NT2/D1 (cell line): ENCODE measurements around the gene OR2A14.
"Not testable (repeated sequence)": the region's sequence is repeated elsewhere in the genome, so short reads cannot be mapped to it uniquely, and the experiment has no call there.

Experiments used
- DNase-seq: peaks from one replicate; pipeline ENCODE4 v3.0.0-alpha.2; 2011; ENCODE audit warnings: low read depth, low spot score
- H3K27me3 ChIP-seq: 2 replicates; pipeline ENCODE4 v1.6.0; 2011; ENCODE audit warnings: mild to moderate bottlenecking; ENCODE audit not compliant: insufficient read length, insufficient read depth
- H3K36me3 ChIP-seq: 2 replicates; pipeline ENCODE4 v1.6.1; 2011; ENCODE audit warnings: mild to moderate bottlenecking, low read length, mixed read lengths; ENCODE audit not compliant: insufficient read depth, insufficient read length
- H3K4me1 ChIP-seq: 2 replicates; pipeline ENCODE4 v1.5.1; 2011; ENCODE audit not compliant: insufficient read depth, insufficient read length
- H3K4me3 ChIP-seq: 2 replicates; pipeline ENCODE4 v1.5.1; 2011; ENCODE audit warnings: low read depth; ENCODE audit not compliant: insufficient read length
- H3K9ac ChIP-seq: 2 replicates; pipeline ENCODE4 v1.6.0; 2011; ENCODE audit warnings: low read depth; ENCODE audit not compliant: insufficient read length
- H3K9me3 ChIP-seq: 2 replicates; pipeline ENCODE4 v1.5.1; 2011; ENCODE audit warnings: mild to moderate bottlenecking, low read length; ENCODE audit not compliant: insufficient read depth
- SUZ12 ChIP-seq: IDR thresholded peaks from 2 replicates; pipeline ENCODE4 v1.6.1; 2011; ENCODE audit not compliant: insufficient read length, insufficient read depth; ENCODE audit errors: extremely low read depth
- YY1 ChIP-seq: IDR thresholded peaks from 2 replicates; pipeline ENCODE4 v1.6.1; 2011; ENCODE audit not compliant: insufficient read length, insufficient read depth
- ZNF274 ChIP-seq: IDR thresholded peaks from 2 replicates; pipeline ENCODE4 v1.6.1; 2011; ENCODE audit warnings: mild to moderate bottlenecking, low read depth, low read length

Gene OR2A14

DNA sequence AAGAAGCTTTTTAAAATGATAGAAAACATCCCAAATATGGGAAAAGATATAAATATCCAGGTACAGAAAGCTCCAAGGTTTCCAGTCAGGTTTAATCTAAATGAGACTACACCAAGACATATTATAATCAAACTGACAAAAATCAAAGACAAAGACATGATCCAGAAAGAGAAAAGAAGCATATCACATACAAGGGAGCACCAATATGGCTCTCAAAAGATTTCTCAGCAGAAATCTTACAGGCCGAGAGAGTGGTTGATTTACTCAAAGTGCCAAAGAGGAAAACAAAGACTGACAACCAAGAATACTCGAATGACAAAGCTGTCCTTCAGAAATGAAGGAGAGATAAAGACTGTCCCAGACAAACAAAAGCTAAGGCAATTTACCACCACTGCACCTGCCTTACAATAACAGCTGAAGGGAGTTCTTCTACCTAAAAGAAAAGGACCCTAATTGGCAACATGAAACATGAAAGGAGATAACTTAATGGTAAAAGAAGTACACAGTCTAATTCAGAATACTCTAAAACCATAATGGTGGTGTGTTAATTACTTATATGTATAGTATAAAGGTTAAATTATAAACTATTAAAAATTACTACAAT, 25.4 kb downstream of the OR2A14 start:
- no peaks in the 10 kb centered on the region for H3K27me3 ChIP-seq
- H3K9ac ChIP-seq: no peak overlapping the region
- DNase-seq: no peak
- no peaks in the 10 kb centered on the region for H3K4me1 ChIP-seq
- H3K36me3 ChIP-seq: no peaks in the 10 kb centered on the region
- TF ChIP-seq ZNF274 (no peak), YY1 (no peak), SUZ12 (no peak)
- H3K4me3 ChIP-seq: no peak overlapping the region
- peaks cover 27% of the 10 kb centered on the region for H3K9me3 ChIP-seq

GRCh38 chr7:144158861-144159260, 35.9 kb downstream of the OR2A14 start:
- H3K27me3 ChIP-seq: no peaks in the 10 kb centered on the region
- no peaks in the 10 kb centered on the region for H3K4me1 ChIP-seq
- H3K4me3 ChIP-seq: no peak overlapping the region
- H3K9me3 ChIP-seq: no peaks in the 10 kb centered on the region; the same call in 1 of the 2 replicates
- DNase-seq: no peak
- no peak for TF ChIP-seq YY1
- H3K9ac ChIP-seq: no peak overlapping the region
- no peaks in the 10 kb centered on the region for H3K36me3 ChIP-seq

DNA sequence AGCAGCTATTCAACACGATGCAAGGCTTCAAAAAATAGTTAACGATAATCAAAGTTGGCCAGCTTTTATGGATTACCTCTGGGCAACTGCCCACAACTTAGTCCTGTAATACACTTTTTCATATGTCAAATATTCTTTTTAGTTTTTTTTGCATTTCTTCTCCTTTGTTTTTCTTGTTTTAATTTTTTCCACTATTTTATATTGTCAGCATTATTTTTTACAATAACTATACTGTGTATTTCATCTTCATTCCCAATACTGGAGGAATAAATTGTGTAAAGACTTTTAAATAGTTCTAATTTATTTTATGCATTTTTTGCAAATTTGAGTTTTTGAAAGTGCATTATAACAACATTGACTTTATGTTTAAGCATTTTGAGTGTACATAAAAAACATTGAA, 41.8 kb downstream of the OR2A14 start:
- Histone ChIP-seq H3K4me3 (no peak overlapping the region), H3K4me1 (no peaks in the 10 kb centered on the region), H3K9ac (no peak overlapping the region), H3K27me3 (no peaks in the 10 kb centered on the region), H3K9me3 (no peaks in the 10 kb centered on the region; the same call in 1 of the 2 replicates), H3K36me3 (no peaks in the 10 kb centered on the region)
- TF ChIP-seq ZNF274 (no peak), YY1 (no peak), SUZ12 (no peak)
- DNase-seq: no peak

GRCh38 chr7:144171594-144172350, 48.8 kb downstream of the OR2A14 start:
- not testable (repeated sequence) for H3K4me3 ChIP-seq, H3K9me3 ChIP-seq, H3K27me3 ChIP-seq, H3K9ac ChIP-seq, H3K36me3 ChIP-seq, DNase-seq, H3K4me1 ChIP-seq

- H3K36me3 ChIP-seq: no peaks in the 10 kb centered on the region
- H3K9me3 ChIP-seq: no peaks in the 10 kb centered on the region
- H3K9ac ChIP-seq: no peak overlapping the region
- no peaks in the 10 kb centered on the region for H3K4me1 ChIP-seq
- no peak for DNase-seq
- H3K27me3 ChIP-seq: no peaks in the 10 kb centered on the region
- H3K4me3 ChIP-seq: no peak overlapping the region
- TF ChIP-seq SUZ12 (no peak), ZNF274 (no peak), YY1 (no peak)
Measured at GRCh38 chr7:144174613-144175012, 51.6 kb downstream of the OR2A14 start.

- H3K4me3 ChIP-seq, H3K27me3 ChIP-seq, H3K36me3 ChIP-seq, H3K9ac ChIP-seq, H3K9me3 ChIP-seq, H3K4me1 ChIP-seq: not testable (repeated sequence)
- DNase-seq: peak; percentile 9
Measured at GRCh38 chr7:144178380-144179164, 55.6 kb downstream of the OR2A14 start.

DNA sequence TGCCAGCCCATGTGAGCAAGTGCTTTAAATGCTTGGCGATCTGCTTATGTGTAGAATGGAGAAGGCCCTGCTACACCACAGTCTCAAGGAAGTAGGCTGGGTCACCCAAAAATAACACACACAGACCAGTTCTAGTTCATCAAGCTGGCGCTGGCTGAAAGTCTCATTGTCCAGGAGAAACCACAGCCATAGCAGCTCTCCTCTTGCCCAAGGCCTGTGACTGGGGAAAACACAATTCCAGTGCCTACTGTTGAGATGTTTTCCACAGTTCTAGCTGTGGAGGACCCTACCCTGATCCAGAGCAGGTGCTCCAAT, 56.1 kb downstream of the OR2A14 start:
- not testable (repeated sequence) for H3K36me3 ChIP-seq, H3K9me3 ChIP-seq, H3K9ac ChIP-seq, DNase-seq, H3K27me3 ChIP-seq, H3K4me1 ChIP-seq, H3K4me3 ChIP-seq
